IMR-90 (cell line): Measurements from ENCODE around the gene SH3BP5. TPM values are rescaled to one million over a fixed set of nuclear protein-coding genes. Genes with fewer than 3 reads are reported as not detected.

Source experiments
- ATAC-seq: fragments of 200-7000 bp; cut with Tn5 transposase; 2 replicates; pipeline ENCODE4 v1.9.1; 2020; ENCODE audit warnings: low read depth, mild to moderate bottlenecking, moderate library complexity
- BruUV-seq: library from RNA; stranded (reverse); fragments of 400-500 nt; replicated peaks from 2 replicates; lab custom pipeline; 2021; lab: Mats Ljungman, UMichigan
- CTCF ChIA-PET: fragments of 300-600 bp; formaldehyde crosslinking; extraction: SDS; loops from one replicate; lab custom pipeline; 2021; ENCODE audit warnings: antibody characterized with exemption; lab: Yijun Ruan, JAX
- POLR2A ChIA-PET: fragments of 300-600 bp; sonication (Branson Sonifier 250); formaldehyde crosslinking; loops from one replicate; lab custom pipeline; 2022; ENCODE audit warnings: antibody characterized with exemption; ENCODE audit not compliant: unreplicated experiment; lab: Charles Lee
- DNase-seq: peaks from one replicate; pipeline ENCODE4 v3.0.0; 2013
- H2AFZ ChIP-seq: replicated peaks from 2 replicates; pipeline ENCODE3; 2013; ENCODE audit warnings: low read length, mild to moderate bottlenecking; ENCODE audit not compliant: poor library complexity
- H2AK5ac ChIP-seq: 2 replicates; pipeline ENCODE4 v1.6.1; 2013; ENCODE audit warnings: low read depth, low read length, inconsistent platforms
- H2AK9ac ChIP-seq: replicated peaks from 2 replicates; pipeline ENCODE3; 2013; ENCODE audit warnings: mild to moderate bottlenecking, low read depth, low read length, moderate library complexity; ENCODE audit not compliant: poor library complexity
- H2BK120ac ChIP-seq: 2 replicates; pipeline ENCODE4 v1.6.1; 2013; ENCODE audit warnings: low read depth, low read length, inconsistent platforms
- H2BK15ac ChIP-seq: 3 replicates; pipeline ENCODE4 v1.6.1; 2013; ENCODE audit warnings: low read depth, low read length, inconsistent platforms
- H2BK20ac ChIP-seq: 2 replicates; pipeline ENCODE4 v1.6.1; 2013; ENCODE audit warnings: low read depth, mild to moderate bottlenecking, inconsistent platforms, low read length, moderate library complexity
- H2BK5ac ChIP-seq: 2 replicates; pipeline ENCODE4 v1.6.1; 2013; ENCODE audit warnings: mild to moderate bottlenecking, low read depth, low read length, inconsistent platforms; ENCODE audit not compliant: poor library complexity, severe bottlenecking
- H3K14ac ChIP-seq: replicated peaks from 2 replicates; pipeline ENCODE4 v1.6.1; 2013; ENCODE audit warnings: low read depth, low read length, inconsistent platforms
- H3K18ac ChIP-seq: 2 replicates; pipeline ENCODE4 v1.6.1; 2013; ENCODE audit warnings: low read depth, low read length, control low read depth
- H3K23ac ChIP-seq: 2 replicates; pipeline ENCODE4 v1.6.1; 2013; ENCODE audit warnings: low read depth, low read length, inconsistent platforms
- H3K27ac ChIP-seq: 2 replicates; pipeline ENCODE4 v1.5.1; 2013; ENCODE audit warnings: mild to moderate bottlenecking, control low read depth, low read length; ENCODE audit not compliant: insufficient read depth
- H3K27me3 ChIP-seq: 2 replicates; pipeline ENCODE4 v1.6.1; 2013; ENCODE audit warnings: low read length; ENCODE audit not compliant: control insufficient read depth, insufficient read depth
- H3K36me3 ChIP-seq: 2 replicates; pipeline ENCODE4 v1.6.1; 2013; ENCODE audit warnings: low read length, mixed read lengths; ENCODE audit not compliant: control insufficient read depth, insufficient read depth
- H3K4ac ChIP-seq: 2 replicates; pipeline ENCODE4 v1.6.1; 2013; ENCODE audit warnings: low read depth, low read length, inconsistent platforms
- H3K4me1 ChIP-seq: 2 replicates; pipeline ENCODE4 v1.6.1; 2013; ENCODE audit warnings: low read length, mixed read lengths; ENCODE audit not compliant: control insufficient read depth, insufficient read depth
- H3K4me2 ChIP-seq: 2 replicates; pipeline ENCODE4 v1.6.1; 2013; ENCODE audit warnings: low read depth, mild to moderate bottlenecking, control low read depth, low read length, moderate library complexity
- H3K4me3 ChIP-seq: 2 replicates; pipeline ENCODE4 v1.5.1; 2013; ENCODE audit warnings: low read depth, mild to moderate bottlenecking, control low read depth, low read length, moderate library complexity; ENCODE audit not compliant: insufficient read depth
- H3K56ac ChIP-seq: 2 replicates; pipeline ENCODE4 v1.6.1; 2013; ENCODE audit warnings: low read length, inconsistent platforms; ENCODE audit not compliant: insufficient read depth; ENCODE audit errors: extremely low read depth
- H3K79me1 ChIP-seq, 2 experiments: 2 replicates each; pipeline ENCODE4 v1.6.1; 2013; ENCODE audit warnings: low read length in 2 of 2, inconsistent platforms in 1 of 2, low read depth in 1 of 2
- H3K9ac ChIP-seq: 2 replicates; pipeline ENCODE4 v1.6.1; 2013; ENCODE audit warnings: low read depth, low read length, control low read depth
- H3K9me1 ChIP-seq: 2 replicates; pipeline ENCODE4 v1.6.1; 2013; ENCODE audit warnings: low read length, inconsistent platforms; ENCODE audit not compliant: insufficient read depth
- H3K9me3 ChIP-seq: 2 replicates; pipeline ENCODE4 v1.6.1; 2013; ENCODE audit warnings: low read length; ENCODE audit not compliant: control insufficient read depth, insufficient read depth
- H4K20me1 ChIP-seq: 2 replicates; pipeline ENCODE4 v1.6.1; 2013; ENCODE audit warnings: low read length, inconsistent platforms; ENCODE audit not compliant: insufficient read depth
- H4K5ac ChIP-seq: 2 replicates; pipeline ENCODE4 v1.6.1; 2013; ENCODE audit warnings: mild to moderate bottlenecking, low read depth, low read length, control low read depth
- H4K8ac ChIP-seq, 2 experiments: 2 replicates each; pipeline ENCODE4 v1.6.1; 2013; ENCODE audit warnings: low read depth in 2 of 2, low read length in 2 of 2, control low read depth in 1 of 2, inconsistent platforms in 1 of 2
- H4K91ac ChIP-seq: 2 replicates; pipeline ENCODE4 v1.6.1; 2013; ENCODE audit warnings: low read depth, low read length, inconsistent platforms; ENCODE audit not compliant: insufficient read depth
- BHLHE40 ChIP-seq: fragments of 150-350 bp; IDR thresholded peaks from 2 replicates; pipeline ENCODE4 v1.6.1; 2016; ENCODE audit warnings: mild to moderate bottlenecking, low read depth, low read length
- CEBPB ChIP-seq: IDR thresholded peaks from 2 replicates; pipeline ENCODE4 v1.6.1; 2012; ENCODE audit warnings: low read depth, low read length, improper control_type of control experiment
- CHD1 ChIP-seq: IDR thresholded peaks from 2 replicates; pipeline ENCODE4 v1.6.1; 2012; ENCODE audit warnings: low read depth, low read length, improper control_type of control experiment
- ELK1 ChIP-seq: fragments of 150-350 bp; IDR thresholded peaks from 2 replicates; pipeline ENCODE4 v1.6.1; 2016; ENCODE audit warnings: low read depth, mild to moderate bottlenecking, low read length, moderate library complexity, borderline replicate concordance
- FOS ChIP-seq: fragments of 150-350 bp; IDR thresholded peaks from 2 replicates; pipeline ENCODE4 v1.6.1; 2016; ENCODE audit warnings: low read depth, low read length
- MAFK ChIP-seq: IDR thresholded peaks from 2 replicates; pipeline ENCODE4 v1.6.1; 2012; ENCODE audit warnings: low read depth, low read length, improper control_type of control experiment
- MAZ ChIP-seq: IDR thresholded peaks from 2 replicates; pipeline ENCODE4 v1.6.1; 2012; ENCODE audit warnings: low read depth, mild to moderate bottlenecking, low read length, improper control_type of control experiment, moderate library complexity, borderline replicate concordance
- MXI1 ChIP-seq: IDR thresholded peaks from 2 replicates; pipeline ENCODE4 v1.6.1; 2012; ENCODE audit warnings: low read depth, mild to moderate bottlenecking, low read length, moderate library complexity, borderline replicate concordance
- NFE2L2 ChIP-seq: fragments of 150-350 bp; IDR thresholded peaks from 2 replicates; pipeline ENCODE4 v1.6.1; 2016; ENCODE audit warnings: low read depth, mild to moderate bottlenecking, low read length
- POLR2A ChIP-seq: IDR thresholded peaks from 2 replicates; pipeline ENCODE4 v1.6.1; 2012; ENCODE audit warnings: mild to moderate bottlenecking, low read depth, low read length
- RAD21 ChIP-seq: IDR thresholded peaks from 2 replicates; pipeline ENCODE4 v1.6.1; 2012; ENCODE audit warnings: low read length, improper control_type of control experiment
- RFX5 ChIP-seq: IDR thresholded peaks from 2 replicates; pipeline ENCODE4 v1.8.0; 2012; ENCODE audit warnings: low read depth, mild to moderate bottlenecking, low read length, moderate library complexity
- SMC3 ChIP-seq: fragments of 150-350 bp; IDR thresholded peaks from 2 replicates; pipeline ENCODE4 v1.6.1; 2016; ENCODE audit warnings: low read depth, mild to moderate bottlenecking, antibody characterized with exemption, low read length, moderate library complexity
- WGBS, 2 experiments: methylation state at CpG; one replicate each; pipeline versions ENCODE4 v1.1.5 to v1.1.7; 2013; ENCODE audit warnings: missing lambda C conversion rate in 2 of 2; ENCODE audit not compliant: insufficient read length in 1 of 2; ENCODE audit errors: extremely low coverage in 2 of 2; 5-methylcytosine and 5-hydroxymethylcytosine counted together
- dilution Hi-C: fragments of 300-500 bp; cut with HindIII; formaldehyde crosslinking; loops from one replicate; pipeline ENCODE4 v1.14.3; 2018; ENCODE audit warnings: low sequenced_read_pairs; ENCODE audit not compliant: unreplicated experiment
- in situ Hi-C: fragments of 300-500 bp; cut with MboI; formaldehyde crosslinking; loops from 3 replicates; pipeline ENCODE4 v1.14.3; 2019; ENCODE audit warnings: low sequenced_read_pairs, inconsistent platforms, mixed read lengths
- intact Hi-C: fragments of 100-400 bp; cut with micrococcal nuclease; formaldehyde crosslinking; loops from 2 replicates; pipeline ENCODE4 v1.10.0; 2022
- polyA plus RNA-seq, 3 experiments: library from polyadenylated mRNA; depleted of rRNA; stranded (reverse); fragments of >200 nt; gene quantifications; 2 replicates each; pipeline ENCODE4 v1.2.3, GENCODE V29; 2012; ENCODE audit warnings: low replicate concordance in 1 of 3
- total RNA-seq: library from RNA; depleted of rRNA; stranded (reverse); fragments of >200 nt; gene quantifications from 2 replicates; pipeline ENCODE4 v1.2.3, GENCODE V29; 2012

The SH3BP5 gene
- total and polyA plus RNA-seq, 2 of the 4 experiments (the other 2 are of a cell fraction) = 14.0 to 23.5 TPM

DNA sequence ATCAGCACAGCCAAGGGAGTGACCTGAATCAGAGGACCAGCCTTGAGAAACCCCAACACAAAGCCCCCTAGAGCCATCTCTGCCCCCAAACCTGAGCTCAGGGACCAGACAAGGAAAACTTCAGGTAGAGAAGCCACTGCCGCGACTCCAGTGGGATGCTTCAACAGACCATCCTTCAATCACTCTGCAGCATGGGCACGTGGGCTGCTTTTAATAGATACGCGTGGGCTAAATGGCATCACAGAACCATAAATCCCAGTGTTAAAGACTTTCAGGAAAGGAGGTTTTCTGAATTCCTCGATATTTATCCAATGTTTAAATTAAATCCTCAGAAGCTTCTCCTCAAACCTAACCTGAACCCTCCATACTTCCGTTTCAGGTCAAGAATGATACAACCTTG lies 30.6 kb downstream of the SH3BP5 start:
- no peak overlapping the region for H2BK15ac ChIP-seq
- ATAC-seq (no peak), DNase-seq (no peak)
- H3K4ac ChIP-seq = no peak overlapping the region
- dilution Hi-C loops = no loop called here
- H3K9me1 ChIP-seq = peaks cover 11% of the 10 kb centered on the region
- no peaks in the 10 kb centered on the region for H3K27me3 ChIP-seq
- H3K27ac ChIP-seq = no peak overlapping the region
- BruUV-seq = no TSS peak
- H3K14ac ChIP-seq = no peak overlapping the region
- no peak overlapping the region for H3K23ac ChIP-seq
- TF ChIP-seq BHLHE40 (no peak), FOS (no peak), MAFK (no peak), RAD21 (no peak), CHD1 (no peak), MXI1 (no peak), ELK1 (no peak), NFE2L2 (no peak), RFX5 (no peak), POLR2A (no peak), MAZ (no peak), SMC3 (no peak), CEBPB (no peak)
- H2BK5ac ChIP-seq = no peak overlapping the region
- H2BK120ac ChIP-seq = no peak overlapping the region
- H3K4me3 ChIP-seq = no peak overlapping the region
- H4K20me1 ChIP-seq = no peaks in the 10 kb centered on the region
- no peak overlapping the region for H2AK5ac ChIP-seq
- H3K9me3 ChIP-seq = no peaks in the 10 kb centered on the region
- H3K4me1 ChIP-seq = peaks cover 2% of the 10 kb centered on the region; the same call in 1 of the 2 replicates
- no peak overlapping the region for H2BK20ac ChIP-seq
- H3K56ac ChIP-seq = no peak overlapping the region
- no peak overlapping the region for H3K4me2 ChIP-seq
- H3K18ac ChIP-seq = no peak overlapping the region
- ChIA-PET CTCF (no interaction called here), POLR2A (no interaction called here)
- no peak overlapping the region for H4K8ac ChIP-seq
- intact Hi-C loops = no loop called here
- in situ Hi-C loops = no loop called here
- no peak overlapping the region for H4K5ac ChIP-seq
- no peak overlapping the region for H3K9ac ChIP-seq
- no peak overlapping the region for H2AFZ ChIP-seq
- H4K91ac ChIP-seq = no peak overlapping the region
- 100% methylated on average over 2 of the region's 7 CpGs; no CpG with 5 or more reads in 1 of the 2 experiments for WGBS, 2 experiments
- H3K36me3 ChIP-seq = no peaks in the 10 kb centered on the region
- H3K79me1 ChIP-seq = peaks cover 2 to 4% of the 10 kb centered on the region in 2 experiments; a peak in 1 of 4 replicates
- H2AK9ac ChIP-seq = no peak overlapping the region
